Testis (tissue), 2 donors: Measurements from ENCODE around the gene SERPIND1.

Source experiments
- POLR2A ChIP-seq: fragments of 450-650 bp; IDR thresholded peaks from one replicate; pipeline ENCODE4 v1.6.1; 2017; ENCODE audit warnings: antibody characterized with exemption, mild to moderate bottlenecking, moderate library complexity
- TF ChIP-seq, protein P1 (sequence below), 3 experiments: fragments of 450-650 bp in 2 of 3; fragments of 200-600 bp in 1 of 3; sonication (generic) in 1 of 3; IDR thresholded peaks; one replicate each; pipeline ENCODE4 v1.5.1; 2016 to 2019; ENCODE audit warnings: antibody characterized with exemption in 3 of 3, mild to moderate bottlenecking in 2 of 3, moderate library complexity in 1 of 3

DNA sequence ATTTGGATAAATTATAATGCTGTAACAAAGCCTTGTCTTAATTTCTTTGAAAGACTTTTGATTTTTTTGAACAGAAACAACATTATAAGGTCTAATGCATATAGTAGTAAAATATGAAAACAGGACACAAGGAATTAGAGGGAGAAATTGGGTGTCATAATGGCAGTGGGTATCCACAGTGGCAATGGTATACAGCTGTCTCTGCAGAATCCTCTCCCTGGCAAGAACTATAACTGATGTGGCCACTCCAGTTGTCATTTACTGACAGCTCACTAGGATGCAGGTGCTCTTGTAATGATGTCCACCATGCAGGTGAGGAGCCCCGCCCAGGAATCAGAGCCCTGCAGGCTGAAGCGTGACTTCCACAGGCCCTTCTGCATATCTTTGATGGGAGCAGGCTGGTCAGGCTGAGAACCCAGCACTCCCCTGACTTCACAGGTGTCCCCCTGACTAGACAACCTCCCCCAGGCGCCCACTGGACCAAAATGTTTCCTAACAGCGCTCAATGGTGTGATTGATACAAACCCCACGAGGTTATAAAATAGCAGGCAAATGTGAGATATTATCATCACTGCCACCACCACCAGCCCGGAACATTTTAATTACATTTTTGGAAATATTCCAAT, 32.8 kb upstream of the SERPIND1 start:
- TF ChIP-seq, protein P1, sequence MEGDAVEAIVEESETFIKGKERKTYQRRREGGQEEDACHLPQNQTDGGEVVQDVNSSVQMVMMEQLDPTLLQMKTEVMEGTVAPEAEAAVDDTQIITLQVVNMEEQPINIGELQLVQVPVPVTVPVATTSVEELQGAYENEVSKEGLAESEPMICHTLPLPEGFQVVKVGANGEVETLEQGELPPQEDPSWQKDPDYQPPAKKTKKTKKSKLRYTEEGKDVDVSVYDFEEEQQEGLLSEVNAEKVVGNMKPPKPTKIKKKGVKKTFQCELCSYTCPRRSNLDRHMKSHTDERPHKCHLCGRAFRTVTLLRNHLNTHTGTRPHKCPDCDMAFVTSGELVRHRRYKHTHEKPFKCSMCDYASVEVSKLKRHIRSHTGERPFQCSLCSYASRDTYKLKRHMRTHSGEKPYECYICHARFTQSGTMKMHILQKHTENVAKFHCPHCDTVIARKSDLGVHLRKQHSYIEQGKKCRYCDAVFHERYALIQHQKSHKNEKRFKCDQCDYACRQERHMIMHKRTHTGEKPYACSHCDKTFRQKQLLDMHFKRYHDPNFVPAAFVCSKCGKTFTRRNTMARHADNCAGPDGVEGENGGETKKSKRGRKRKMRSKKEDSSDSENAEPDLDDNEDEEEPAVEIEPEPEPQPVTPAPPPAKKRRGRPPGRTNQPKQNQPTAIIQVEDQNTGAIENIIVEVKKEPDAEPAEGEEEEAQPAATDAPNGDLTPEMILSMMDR (IDR thresholded peaks at IDR 0.05), result no peak
- TF ChIP-seq POLR2A, result no peak
